ENCODE data around the gene CYP4F8.
"Not testable (repeated sequence)": the region's sequence is repeated elsewhere in the genome, so short reads cannot be mapped to it uniquely, and the experiment has no call there.

CYP4F8 gene

GRCh38 chr19:15614507-15615379 is at the start of gene CYP4F8:
CYP4F8 (plus strand) TSS chr19:15615218; CDS start chr19:15615617, 399 bp downstream.
- no peak for DNase-seq

GRCh38 chr19:15570420-15570819 is 44.6 kb upstream of the CYP4F8 start:
- no peak for DNase-seq

- DNase-seq, result no peak
Measured at GRCh38 chr19:15575406-15575805, 39.6 kb upstream of the CYP4F8 start.

GRCh38 chr19:15576526-15577156 is 38.4 kb upstream of the CYP4F8 start:
- DNase-seq, result no peak

- DNase-seq, result no peak
Measured at GRCh38 chr19:15577184-15577771, 37.7 kb upstream of the CYP4F8 start.

GRCh38 chr19:15583346-15583745 is 31.7 kb upstream of the CYP4F8 start:
- no peak for DNase-seq

- DNase-seq, result no peak
Measured at GRCh38 chr19:15584095-15584494, 30.9 kb upstream of the CYP4F8 start.

- peak; percentile 80 for DNase-seq
Measured at GRCh38 chr19:15584541-15585115, 30.4 kb upstream of the CYP4F8 start.

GRCh38 chr19:15587663-15588062 is 27.4 kb upstream of the CYP4F8 start:
- DNase-seq, result no peak

GRCh38 chr19:15588265-15588664 is 26.8 kb upstream of the CYP4F8 start:
- DNase-seq, result no peak

- DNase-seq, result no peak
Measured at GRCh38 chr19:15589760-15590451, 25.1 kb upstream of the CYP4F8 start.

- no peak for DNase-seq
Measured at GRCh38 chr19:15591796-15592195, 23.2 kb upstream of the CYP4F8 start.

GRCh38 chr19:15592506-15592905 is 22.5 kb upstream of the CYP4F8 start:
- DNase-seq, result not testable (repeated sequence)

- not testable (repeated sequence) for DNase-seq
Measured at GRCh38 chr19:15593766-15594165, 21.3 kb upstream of the CYP4F8 start.

- no peak for DNase-seq
Measured at GRCh38 chr19:15595069-15595468, 19.9 kb upstream of the CYP4F8 start.

- not testable (repeated sequence) for DNase-seq
Measured at GRCh38 chr19:15607978-15608925, 6.8 kb upstream of the CYP4F8 start.

GRCh38 chr19:15609261-15609660 is 5.8 kb upstream of the CYP4F8 start:
- DNase-seq, result no peak

GRCh38 chr19:15612342-15612741 is 2.7 kb upstream of the CYP4F8 start:
- no peak for DNase-seq

GRCh38 chr19:15613338-15613737 is 1.7 kb upstream of the CYP4F8 start:
- DNase-seq, result no peak

- DNase-seq, result no peak
Measured at GRCh38 chr19:15615526-15615925, 508 bp downstream of the CYP4F8 start.

- DNase-seq, result no peak
Measured at GRCh38 chr19:15616183-15616582, 1.2 kb downstream of the CYP4F8 start.

Data from activated T-cell treated with anti-CD3 and anti-CD28 coated beads for 4 hours (primary cell).